Measurements from ENCODE around the gene USP19.

GRCh38 chr3:49151610-49152009 lies 31.0 kb upstream of the USP19 start:
- no peak for TF ChIP-seq CTCF (IDR thresholded peaks at IDR 0.05)
- no peak for TF ChIP-seq POLR2A (IDR thresholded peaks at IDR 0.05)

All from uterus (tissue), 2 donors.